22Rv1 (cell line): ENCODE measurements around the gene TP53BP2.

ENCODE experiments used
- ZFX ChIP-seq: fragments of 450-650 bp; IDR thresholded peaks from 2 replicates; pipeline ENCODE4 v1.6.1; 2017; ENCODE audit warnings: antibody characterized with exemption, borderline replicate concordance
- TF ChIP-seq, protein P1 (sequence below): fragments of 450-650 bp; IDR thresholded peaks from 2 replicates; pipeline ENCODE4 v1.5.1; 2017; ENCODE audit warnings: mild to moderate bottlenecking

DNA sequence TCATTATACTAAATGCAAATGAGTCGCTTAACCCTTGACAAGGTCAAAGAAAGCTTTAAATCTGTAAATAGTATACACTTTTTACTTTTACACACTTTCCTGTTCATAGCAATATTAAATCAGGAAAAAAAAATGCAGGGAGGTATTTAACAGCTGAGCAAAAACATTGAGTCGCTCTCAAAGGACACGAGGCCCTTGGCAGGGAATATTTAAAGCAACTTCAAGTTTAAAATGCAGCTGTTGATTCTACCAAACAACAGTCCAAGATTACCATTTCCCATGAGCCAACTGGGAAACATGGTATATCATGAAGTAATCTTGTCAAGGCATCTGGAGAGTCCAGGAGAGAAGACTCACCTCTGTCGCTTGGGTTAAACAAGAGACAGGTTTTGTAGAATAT lies 70.7 kb downstream of the TP53BP2 start:
- TF ChIP-seq, protein P1, sequence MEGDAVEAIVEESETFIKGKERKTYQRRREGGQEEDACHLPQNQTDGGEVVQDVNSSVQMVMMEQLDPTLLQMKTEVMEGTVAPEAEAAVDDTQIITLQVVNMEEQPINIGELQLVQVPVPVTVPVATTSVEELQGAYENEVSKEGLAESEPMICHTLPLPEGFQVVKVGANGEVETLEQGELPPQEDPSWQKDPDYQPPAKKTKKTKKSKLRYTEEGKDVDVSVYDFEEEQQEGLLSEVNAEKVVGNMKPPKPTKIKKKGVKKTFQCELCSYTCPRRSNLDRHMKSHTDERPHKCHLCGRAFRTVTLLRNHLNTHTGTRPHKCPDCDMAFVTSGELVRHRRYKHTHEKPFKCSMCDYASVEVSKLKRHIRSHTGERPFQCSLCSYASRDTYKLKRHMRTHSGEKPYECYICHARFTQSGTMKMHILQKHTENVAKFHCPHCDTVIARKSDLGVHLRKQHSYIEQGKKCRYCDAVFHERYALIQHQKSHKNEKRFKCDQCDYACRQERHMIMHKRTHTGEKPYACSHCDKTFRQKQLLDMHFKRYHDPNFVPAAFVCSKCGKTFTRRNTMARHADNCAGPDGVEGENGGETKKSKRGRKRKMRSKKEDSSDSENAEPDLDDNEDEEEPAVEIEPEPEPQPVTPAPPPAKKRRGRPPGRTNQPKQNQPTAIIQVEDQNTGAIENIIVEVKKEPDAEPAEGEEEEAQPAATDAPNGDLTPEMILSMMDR = no peak
- TF ChIP-seq ZFX = no peak
